Measurements from ENCODE around the gene STX10.
"Not testable (repeated sequence)": the region's sequence is repeated elsewhere in the genome, so short reads cannot be mapped to it uniquely, and the experiment has no call there.

STX10 gene

GRCh38 chr19:13150187-13150930, at the start of gene STX10, which contains the start of gene IER2:
Gene STX10, minus strand, starts transcription at chr19:13150375. Its CDS starts 202 bp downstream, at chr19:13150173.
Gene IER2, plus strand, starts transcription at chr19:13150411. Its CDS starts 2,776 bp downstream, at chr19:13153187.
- peak; percentile 94 for DNase-seq (ENCODE audit: low spot score)

- no peak for DNase-seq (ENCODE audit: low spot score)
These were observed 48.5 kb upstream of the STX10 start for GRCh38 chr19:13198634-13199033.

GRCh38 chr19:13195678-13196077, 45.5 kb upstream of the STX10 start:
- no peak for DNase-seq (ENCODE audit: low spot score)

DNA sequence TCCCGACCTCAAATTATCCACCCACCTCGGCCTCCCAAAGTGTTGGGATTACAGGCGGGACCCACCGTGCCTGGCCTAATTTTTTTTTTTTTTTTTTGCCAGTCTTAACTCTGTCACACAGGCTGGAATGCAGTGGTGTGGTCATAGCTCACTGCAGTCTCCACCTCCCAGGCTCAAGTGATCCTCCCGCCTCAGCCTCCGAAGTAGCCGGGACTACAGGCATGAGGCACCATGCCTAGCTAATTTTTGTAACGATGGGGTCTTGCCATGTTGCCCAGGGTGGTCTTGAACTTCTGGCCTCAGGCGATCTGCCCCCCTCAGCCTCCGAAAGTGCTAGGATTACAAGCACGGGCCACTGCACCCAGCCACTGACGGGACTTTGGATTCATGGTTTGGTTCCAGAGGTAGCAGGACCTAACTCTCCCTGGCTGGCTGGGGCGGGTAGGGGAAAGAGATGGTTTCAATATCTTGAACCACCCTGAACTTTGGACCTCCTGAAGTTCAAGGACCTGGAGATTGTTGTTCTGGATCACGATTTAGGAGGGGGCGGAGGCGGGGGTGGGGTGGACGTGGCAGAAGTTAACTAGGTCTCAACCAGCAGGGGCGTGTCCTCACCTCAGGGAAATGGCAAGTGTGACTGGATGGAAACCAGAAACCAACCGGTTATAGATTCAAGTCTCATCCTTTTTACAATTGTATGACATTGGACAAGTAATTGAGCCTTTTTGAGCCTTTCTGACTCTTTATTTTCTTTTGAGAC, 40.8 kb upstream of the STX10 start:
- DNase-seq (ENCODE audit: low spot score): no peak

DNA sequence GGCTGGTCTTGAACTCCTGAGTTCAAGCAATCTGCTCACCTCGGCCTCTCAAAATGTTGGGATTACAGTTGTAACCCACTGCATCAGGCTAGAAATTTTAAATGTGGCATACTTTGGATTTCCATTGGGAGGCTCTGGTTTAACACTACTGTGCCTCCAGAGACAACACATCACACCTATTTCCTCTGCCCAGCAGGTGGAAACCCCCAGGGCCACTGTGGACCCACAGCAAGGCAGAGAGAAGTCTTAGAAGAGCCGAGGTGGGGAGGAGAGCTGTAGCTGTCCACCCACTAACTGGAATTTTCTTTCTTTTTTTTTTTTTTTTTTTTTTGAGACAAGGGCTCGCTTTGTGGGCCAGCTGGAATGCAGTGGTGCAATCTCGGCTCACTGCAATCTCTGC, 39.4 kb upstream of the STX10 start:
- DNase-seq (ENCODE audit: low spot score): no peak

GRCh38 chr19:13187419-13187818, 37.2 kb upstream of the STX10 start:
- no peak for DNase-seq (ENCODE audit: low spot score)

- DNase-seq (ENCODE audit: low spot score): not testable (repeated sequence)
These were observed 36.5 kb upstream of the STX10 start for GRCh38 chr19:13186688-13187087.

DNA sequence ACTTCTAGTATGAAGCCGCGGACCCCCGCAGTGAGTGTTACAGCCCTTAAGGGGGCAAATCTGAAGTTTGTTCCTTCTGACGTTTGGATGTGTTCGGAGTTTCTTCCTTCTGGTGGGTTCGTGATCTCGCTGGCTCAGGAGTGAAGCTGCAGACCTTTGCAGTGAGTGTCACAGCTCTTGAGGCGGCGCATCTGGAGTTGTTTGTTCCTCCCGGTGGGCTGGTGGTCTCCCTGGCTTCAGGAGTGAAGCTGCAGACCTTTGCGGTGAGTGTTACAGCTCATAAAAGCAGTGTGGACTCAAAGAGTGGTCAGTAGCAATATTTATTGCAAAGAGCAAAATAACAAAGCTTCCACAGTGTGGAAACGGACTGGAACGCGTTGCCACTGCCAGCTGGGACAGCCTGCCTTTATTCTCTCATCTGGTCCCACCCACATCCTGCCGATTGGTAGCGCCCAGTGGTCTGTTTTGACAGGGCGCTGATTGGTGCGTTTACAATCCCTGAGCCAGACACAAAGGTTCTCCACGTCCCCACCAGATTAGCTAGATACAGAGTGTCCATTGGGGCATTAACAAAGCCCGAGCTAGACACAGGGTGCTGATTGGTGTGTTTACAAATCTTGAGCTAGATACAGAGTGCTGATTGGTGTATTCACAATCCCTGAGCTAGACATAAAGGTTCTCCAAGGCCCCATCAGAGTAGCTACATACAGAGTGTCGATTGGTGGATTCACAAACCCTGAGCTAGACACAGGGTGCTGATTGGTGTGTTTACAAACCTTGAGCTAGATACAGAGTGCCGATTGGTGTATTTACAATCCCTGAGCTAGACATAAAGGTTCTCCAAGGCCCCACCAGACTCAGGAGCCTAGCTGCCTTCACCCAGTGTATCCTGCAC, 35.8 kb upstream of the STX10 start:
- peak; percentile 53 for DNase-seq (ENCODE audit: low spot score)

- DNase-seq (ENCODE audit: low spot score): not testable (repeated sequence)
These were observed 34.8 kb upstream of the STX10 start for GRCh38 chr19:13184926-13185325.

DNA sequence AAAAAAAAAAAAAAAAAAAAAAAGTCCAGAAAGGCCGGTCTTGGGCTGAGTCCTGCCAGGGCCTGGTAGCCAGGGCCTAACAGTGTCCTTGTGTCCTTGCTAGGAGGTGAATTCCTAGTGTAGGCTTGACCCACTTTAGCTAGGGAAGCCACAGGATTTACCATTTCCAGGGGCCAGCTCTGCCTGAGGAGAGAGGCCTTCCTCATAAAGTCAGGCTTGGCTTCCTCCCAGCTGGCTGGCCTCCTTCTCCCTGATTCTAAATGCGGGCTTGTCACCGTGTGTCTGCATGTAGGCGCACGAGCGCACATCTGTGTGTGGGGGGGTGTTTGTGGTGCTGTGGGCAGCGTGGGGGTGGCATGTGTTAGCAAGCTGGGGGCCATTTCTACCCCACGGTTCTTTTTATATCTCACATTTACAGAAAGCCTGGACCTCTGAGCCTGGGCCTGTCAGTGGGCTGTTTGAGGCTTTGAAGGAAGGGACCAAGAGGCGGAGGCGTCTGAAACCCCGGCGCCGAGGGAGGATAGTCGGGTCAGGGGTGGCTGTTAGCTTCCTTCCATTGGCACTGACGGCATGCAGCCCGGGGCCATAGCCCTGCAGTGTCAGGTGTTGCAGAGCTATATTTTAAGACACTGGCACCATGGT, 31.7 kb upstream of the STX10 start:
- peak; percentile 81 for DNase-seq (ENCODE audit: low spot score)

DNA sequence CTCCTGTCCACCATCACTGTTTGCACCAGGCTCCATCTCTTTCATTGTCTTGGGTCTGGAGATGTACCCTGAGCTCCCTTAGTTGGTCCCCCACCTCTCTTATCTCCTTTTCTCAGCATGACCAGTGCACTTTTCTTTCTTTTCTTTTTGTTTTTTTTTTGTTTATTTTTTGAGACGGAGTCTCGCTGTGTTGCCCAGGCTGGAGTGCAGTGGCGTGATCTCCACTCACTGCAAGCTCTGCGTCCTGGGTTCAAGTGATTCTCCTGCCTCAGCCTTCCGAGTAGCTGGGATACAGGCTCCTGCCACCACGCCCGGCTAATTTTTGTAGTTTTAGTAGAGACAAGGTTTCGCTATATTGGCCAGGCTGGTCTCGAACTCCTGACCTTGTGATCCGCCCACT, 28.1 kb upstream of the STX10 start:
- DNase-seq (ENCODE audit: low spot score): not testable (repeated sequence)

DNA sequence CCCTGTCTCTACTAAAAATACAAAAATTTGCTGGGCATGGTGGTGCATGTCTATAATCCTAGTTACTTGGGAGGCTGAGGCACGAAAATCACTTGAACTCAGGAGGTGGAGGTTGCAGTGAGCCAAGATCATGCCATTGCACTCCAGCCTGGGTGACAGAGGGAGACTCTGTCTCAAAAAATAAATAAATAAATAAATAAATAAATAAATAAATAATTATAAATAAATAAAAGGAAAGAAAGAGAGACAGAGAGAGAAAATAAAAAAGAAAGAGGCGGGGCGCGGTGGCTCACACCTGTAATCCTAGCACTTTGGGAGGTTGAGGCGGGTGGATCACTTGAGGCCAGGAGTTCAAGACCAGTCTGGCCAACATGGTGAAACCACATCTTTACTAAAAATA, 27.4 kb upstream of the STX10 start:
- not testable (repeated sequence) for DNase-seq (ENCODE audit: low spot score)

- DNase-seq (ENCODE audit: low spot score): no peak
These were observed 26.2 kb upstream of the STX10 start for GRCh38 chr19:13176345-13176744.

DNA sequence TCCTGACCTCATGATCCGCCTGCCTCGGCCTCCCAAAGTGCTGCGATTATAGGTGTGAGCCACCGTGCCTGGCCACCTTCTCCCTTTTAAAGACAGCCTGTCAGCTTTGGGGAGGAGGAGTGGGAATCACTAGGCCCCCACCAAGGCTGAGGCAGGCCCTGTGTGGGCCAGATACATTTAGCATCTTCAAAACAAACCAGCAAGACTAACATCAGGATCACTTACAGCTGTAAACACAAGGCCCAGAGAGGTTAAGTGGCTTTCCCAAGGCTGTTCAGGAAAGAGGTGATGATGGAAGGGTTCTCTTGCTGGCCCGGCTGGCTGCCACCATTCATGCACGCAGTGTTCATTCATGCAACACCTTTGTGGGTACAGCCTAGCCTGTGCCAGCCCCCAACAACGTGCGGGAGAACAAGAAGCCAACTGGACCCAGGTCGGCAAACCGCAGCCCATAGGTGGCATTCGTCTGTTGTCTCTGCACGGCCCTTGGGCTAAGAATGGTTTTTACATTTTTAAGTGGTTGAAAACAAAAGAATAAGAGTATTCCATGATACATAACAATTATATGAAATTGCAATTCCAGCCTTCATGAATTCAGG, 23.1 kb upstream of the STX10 start:
- no peak for DNase-seq (ENCODE audit: low spot score)

DNA sequence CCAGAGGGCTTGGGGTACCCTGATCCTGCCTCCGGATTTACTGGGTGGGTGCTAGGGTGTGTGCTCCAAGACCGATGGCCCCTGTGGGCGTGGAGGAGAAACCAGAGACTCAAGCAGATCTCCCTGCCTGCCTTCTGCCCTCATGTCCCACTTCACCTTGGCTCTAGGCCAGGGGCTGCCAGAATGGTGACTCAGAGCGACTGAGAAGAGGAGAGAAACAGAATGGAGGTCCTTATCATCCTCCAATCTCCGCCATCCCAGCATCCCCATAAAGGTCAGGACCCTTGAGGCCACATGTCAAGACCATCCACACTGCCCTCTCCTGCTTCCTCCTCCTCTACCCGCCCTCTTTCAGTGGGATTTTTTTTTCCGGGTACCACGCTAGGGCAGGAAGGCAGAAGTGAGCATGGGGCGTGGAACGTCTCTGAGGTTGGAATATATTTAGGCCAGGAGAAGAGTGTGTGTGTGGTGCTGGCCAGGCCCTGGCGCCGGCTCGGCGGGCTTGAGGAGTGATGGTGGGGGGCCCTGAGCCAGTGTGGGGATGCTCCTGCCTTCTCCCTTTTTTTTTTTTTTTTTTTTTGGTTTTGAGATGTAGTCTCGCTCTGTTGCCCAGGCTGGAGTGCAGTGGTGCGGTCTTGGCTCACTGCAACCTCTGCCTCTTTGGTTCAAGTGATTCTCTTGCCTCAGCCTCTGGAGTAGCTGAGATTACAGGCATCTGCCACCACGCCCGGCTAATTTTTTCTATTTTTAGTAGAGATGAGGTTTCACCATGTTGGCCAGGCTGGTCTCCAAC, 22.4 kb upstream of the STX10 start:
- DNase-seq (ENCODE audit: low spot score): peak; percentile 51

DNA sequence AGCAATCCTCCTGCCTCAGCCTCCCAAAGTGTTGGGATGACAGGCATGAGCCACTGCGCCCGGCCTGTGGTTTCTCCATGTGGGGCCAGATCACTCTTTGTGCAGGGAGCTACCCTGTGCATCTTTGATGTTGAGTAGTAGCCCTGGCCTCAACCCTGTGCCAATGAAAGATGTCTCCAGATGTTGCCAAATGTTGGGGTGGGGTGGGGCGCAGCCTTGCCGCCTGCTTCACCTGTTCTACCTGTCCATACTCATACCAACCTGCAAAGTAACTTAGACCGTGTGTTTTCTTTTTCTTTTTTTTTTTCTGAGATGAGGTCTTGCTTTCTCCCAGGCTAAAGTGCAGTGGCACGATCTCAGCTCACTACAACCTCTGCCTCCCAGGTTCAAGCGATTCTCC, 21.0 kb upstream of the STX10 start:
- no peak for DNase-seq (ENCODE audit: low spot score)

DNA sequence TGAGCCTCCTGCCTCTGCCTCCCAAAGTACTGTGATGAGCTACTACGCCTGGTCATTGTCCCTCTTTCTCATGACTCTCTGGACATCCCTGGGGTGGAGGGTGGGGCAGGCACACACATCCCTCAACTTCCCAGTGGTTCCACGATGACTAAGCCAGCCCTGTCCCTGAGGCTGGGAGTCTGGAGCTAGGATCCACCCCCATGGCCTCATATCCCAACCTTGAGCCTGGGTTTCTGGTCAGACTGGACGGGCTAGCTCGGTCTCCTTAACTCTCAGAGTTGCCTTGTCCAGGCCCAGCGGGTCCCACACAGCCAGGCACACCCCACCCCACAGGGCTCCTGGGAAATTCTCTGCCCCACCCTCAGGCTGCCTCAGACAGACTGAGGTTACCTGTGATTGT, 19.6 kb upstream of the STX10 start:
- DNase-seq (ENCODE audit: low spot score): no peak

DNA sequence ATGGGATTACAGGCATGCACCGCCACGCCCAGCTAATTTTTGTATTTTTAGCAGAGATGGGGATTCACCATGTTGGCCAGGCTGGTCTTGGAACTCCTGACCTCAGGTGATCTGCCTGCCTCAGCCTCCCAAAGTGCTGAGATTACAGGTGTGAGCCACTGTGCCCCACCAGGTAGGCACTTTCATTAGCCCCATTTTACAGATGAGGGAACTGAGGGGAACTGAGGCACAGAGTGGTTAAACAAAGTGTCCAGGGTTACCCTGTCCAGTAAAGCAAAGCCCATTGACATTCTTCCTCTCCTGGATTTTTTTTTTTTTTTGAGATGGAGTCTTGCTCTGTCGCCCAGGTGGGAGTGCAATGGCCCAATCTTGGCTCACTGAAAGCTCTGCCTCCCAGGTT, 16.0 kb upstream of the STX10 start:
- not testable (repeated sequence) for DNase-seq (ENCODE audit: low spot score)

- DNase-seq (ENCODE audit: low spot score): no peak
These were observed 15.2 kb upstream of the STX10 start for GRCh38 chr19:13165162-13165997.
